HG03097 (cell line): ENCODE measurements around the gene COP1.

Source experiments
- ATAC-seq: cut with Tn5 transposase; IDR thresholded peaks from one replicate; pipeline ENCODE4 v1.9.1; 2021; ENCODE audit not compliant: unreplicated experiment, low FRiP score

The COP1 gene

DNA sequence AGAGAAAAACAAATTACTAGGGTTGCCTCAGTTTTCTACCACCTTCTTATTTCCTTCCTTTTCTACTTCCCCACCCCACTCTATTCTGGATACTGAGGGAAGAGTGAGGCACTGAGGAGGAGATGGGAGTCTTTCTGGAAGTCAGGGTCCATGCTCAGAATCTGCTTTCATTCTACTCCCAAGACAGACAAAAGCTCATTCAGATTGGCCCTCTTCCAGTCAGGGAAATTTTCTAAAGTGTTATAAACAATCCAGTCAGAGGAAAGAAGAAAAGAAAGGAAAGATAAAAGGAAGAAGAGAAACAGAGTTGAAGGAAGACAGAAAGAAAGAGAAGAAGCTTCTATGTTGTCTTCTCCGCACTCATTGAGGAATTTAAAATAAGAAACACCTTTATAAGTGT, 228.6 kb downstream of the COP1 start:
- no peak for ATAC-seq

GRCh38 chr1:175976865-175977642, 230.0 kb downstream of the COP1 start:
- no peak for ATAC-seq

DNA sequence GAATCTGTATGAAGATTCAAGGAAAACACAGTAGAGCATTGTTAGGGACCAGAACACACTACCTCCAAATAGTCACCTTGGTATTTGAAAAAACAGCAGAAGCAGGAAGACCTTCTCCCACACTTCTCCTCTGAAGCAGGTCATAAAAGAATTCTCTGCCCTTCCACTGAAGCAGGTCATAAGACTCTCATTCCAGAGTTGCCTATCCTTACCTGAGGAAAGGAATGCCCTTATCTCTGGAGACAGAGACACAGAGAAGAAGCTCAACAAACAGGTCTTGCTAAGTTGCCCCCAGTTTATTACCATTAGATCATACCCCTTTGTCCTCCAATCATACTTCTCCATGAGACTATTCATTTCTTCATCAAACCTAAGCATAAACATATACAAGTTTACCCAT, 237.9 kb downstream of the COP1 start:
- no peak for ATAC-seq

DNA sequence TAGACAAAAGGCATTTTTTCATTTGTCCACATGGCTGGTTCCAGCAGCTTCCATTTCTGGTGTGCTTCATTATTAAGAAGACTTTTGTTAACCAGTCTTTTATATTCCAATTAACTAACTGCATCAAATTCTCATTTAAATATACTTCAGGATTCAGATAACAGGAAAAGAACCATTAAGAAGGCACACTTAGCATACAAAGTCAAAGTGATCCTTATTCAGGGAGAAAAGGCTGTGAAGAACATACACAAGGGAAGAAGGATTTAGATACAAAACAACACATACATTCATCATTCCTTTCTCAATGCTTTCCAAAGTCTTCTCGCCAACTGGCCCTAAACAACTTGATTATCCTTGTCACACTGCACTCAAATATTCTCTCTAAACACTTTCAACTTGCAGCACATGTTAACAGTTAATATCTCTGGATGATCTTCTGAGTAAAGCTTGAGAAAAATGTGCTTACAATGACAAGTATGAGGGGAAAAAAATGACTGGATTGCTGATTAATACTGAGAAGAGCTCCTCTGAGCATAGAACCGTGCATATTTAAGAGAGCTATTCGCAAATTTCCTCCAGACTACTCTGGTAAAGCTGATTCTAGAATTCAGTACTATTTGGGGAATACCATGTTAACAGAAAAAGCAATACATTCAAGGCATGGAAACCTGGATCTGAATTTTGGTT, 238.5 kb downstream of the COP1 start:
- no peak for ATAC-seq

- ATAC-seq: no peak
Observed at GRCh38 chr1:175963740-175964139, 243.3 kb downstream of the COP1 start.

DNA sequence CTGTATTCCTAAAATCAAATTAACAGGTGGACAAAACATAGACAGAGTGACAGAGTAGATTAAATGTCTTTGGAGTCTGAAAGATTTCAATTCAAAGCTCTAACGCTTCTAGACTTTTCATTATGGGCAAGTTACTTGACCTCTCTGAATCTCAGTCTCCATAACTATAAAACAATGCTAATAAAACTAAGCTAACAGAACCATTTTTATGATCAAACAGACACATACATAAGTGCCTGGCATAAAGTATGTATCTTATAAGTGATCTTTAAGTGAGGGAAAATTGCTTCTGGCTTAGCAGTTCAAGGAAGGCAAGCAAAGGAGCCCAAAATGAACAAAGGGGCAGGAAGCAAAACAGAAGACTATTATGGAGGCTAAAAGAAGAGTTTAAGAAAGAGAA, 246.9 kb downstream of the COP1 start:
- ATAC-seq: no peak

DNA sequence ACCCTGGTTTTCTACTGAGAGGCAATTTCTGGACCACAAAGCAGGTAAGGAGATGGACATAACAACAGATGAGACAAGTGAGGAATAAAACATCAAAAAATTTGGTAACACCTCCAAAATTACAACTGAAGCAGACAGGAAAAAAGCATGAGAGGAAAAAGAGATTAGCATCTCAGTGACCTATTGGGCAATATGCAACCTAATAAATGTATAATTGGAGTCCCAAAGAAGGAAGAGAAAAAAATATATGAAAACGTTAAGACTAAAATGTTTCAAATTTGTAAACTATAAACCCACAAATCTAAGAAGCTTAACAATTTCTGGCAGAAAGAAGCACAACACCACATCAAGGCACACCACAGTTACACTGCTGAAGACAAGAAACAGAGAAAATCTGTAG, 255.5 kb downstream of the COP1 start:
- no peak for ATAC-seq

- ATAC-seq: no peak
Observed at GRCh38 chr1:175947771-175948170, 259.3 kb downstream of the COP1 start.

GRCh38 chr1:175944591-175944990, 262.5 kb downstream of the COP1 start:
- ATAC-seq: no peak

- ATAC-seq: no peak
Observed at GRCh38 chr1:175941164-175941563, 265.9 kb downstream of the COP1 start.

DNA sequence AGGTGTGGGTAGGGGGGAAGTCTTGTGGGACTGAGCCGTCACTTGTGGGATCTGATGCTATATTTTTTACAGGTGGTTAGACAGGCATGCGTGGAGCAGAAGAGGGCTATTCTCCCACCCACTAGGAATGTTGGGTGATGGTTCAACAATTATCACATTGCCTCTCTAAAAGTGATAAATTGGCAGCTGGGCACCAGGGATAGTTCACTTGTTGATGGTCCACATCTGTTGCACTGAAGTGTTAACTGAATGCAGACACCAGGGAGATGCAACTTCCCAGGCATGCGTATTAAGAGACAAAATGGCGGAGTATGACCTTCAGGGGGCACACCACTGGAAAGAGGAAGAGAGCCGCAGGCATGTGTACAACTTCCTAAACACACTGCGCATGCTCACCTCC, 270.4 kb downstream of the COP1 start:
- no peak for ATAC-seq

GRCh38 chr1:175935566-175936115, 271.4 kb downstream of the COP1 start:
- ATAC-seq: no peak

- ATAC-seq: no peak
Observed at GRCh38 chr1:175935166-175935565, 271.9 kb downstream of the COP1 start.

GRCh38 chr1:175933801-175934200, 273.3 kb downstream of the COP1 start:
- no peak for ATAC-seq

DNA sequence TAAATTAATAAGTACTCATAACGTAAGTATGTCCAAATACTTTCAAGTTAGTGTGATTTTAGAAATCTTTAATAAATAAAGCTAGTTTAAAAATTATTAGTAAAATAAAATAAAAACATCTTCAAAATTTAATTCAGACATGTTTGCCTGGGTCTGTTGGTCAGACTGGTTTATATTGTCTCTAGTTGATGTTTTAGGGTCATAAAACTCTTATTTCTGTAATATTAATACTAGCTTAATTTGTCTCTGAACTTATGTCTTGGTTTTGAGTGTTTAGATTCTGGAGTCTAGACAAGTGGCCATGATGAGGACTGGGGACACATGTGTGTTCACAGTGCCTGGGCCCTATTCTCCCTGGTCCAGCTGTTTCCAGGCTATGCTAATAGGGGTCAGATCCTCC, 279.1 kb downstream of the COP1 start:
- no peak for ATAC-seq

DNA sequence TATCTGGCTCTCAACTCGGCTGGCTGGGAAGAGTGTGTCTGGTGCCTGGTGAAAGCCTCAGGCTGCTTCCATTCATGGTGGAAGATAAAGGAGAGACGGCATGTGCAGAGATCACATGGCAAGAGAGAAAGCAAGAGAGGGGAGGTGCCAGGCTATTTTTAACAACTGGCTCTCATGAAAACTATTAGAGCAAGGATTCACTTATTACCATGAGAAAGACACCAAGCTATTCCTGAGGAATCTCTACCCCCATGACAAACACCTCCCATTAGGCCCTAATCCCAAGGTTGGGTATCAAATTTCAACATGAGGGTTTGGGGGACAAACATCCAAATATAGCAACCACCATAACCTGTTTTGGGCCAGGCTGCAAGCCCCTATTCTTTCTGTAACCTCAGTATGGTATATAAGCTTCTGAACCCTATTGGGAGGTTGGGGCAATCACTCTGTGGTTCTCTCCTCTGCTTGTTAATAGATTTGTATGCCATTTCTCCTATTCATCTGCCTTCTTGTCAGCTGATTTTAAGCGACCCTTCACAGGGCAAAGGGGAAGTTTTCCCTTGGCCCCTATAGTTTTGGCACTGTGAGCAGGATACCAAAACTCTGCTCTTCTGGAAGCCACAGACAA, 284.7 kb downstream of the COP1 start:
- ATAC-seq: no peak

- ATAC-seq: no peak
Observed at GRCh38 chr1:175920381-175920780, 286.7 kb downstream of the COP1 start.

DNA sequence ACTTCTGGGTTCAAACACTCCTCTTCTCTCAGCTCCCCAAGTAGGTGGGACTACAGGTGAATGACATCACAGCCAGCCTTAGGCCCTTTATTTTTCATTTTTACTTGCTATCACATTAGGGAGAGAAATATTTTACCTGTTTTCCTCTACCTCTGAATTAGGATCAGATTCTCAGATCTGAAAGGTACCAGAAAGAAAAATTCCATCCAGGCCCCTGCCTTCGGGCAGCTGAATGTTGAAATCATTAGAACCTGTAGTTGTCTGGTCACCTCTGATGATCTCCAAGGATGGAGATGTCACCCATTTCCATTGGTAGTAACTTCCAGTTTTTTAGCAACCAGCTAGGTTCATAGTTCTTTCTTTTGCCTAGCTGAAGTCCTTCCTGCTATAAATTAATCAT, 288.1 kb downstream of the COP1 start:
- ATAC-seq: no peak

- ATAC-seq: no peak
Observed at GRCh38 chr1:175918364-175918801, 288.7 kb downstream of the COP1 start.

GRCh38 chr1:175914115-175914514, 293.0 kb downstream of the COP1 start:
- no peak for ATAC-seq

DNA sequence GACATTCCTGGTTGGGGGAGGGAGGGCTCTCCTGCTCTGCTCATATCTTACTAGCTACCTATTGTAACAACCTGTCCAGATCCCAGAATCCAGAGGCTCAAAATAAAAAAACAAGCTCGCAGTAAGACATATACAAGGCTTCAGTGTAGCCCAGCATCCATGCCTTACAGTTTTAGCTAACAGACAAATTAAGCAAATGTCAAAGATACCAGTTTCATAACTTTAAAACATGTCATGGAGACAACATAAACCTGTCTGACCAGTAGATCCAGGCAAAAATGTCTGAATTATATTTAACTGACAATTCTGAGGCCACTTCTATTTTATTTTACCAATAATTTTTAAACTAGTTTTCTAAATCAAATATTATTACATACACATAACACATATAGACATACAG, 295.9 kb downstream of the COP1 start:
- no peak for ATAC-seq
